Fibroblast of lung (primary cell): ENCODE data around the gene LIN37. TPM values are rescaled to one million over a fixed set of nuclear protein-coding genes. Genes with fewer than 3 reads are reported as not detected.

Source experiments
- DNase-seq, 2 donors: peaks; one replicate each; pipeline versions ENCODE4 v3.0.0 to v3.0.0-alpha.2; 2010; ENCODE audit warnings: low read depth in 2 of 2
- H2AFZ ChIP-seq: 2 replicates; pipeline ENCODE4 v1.5.1; 2012; ENCODE audit warnings: low read length, control low read depth, inconsistent platforms
- H3K27ac ChIP-seq: 2 replicates; pipeline ENCODE4 v1.5.1; 2011; ENCODE audit warnings: low read length, control low read depth; ENCODE audit not compliant: insufficient read depth
- H3K27me3 ChIP-seq: 2 replicates; pipeline ENCODE4 v1.5.1; 2011; ENCODE audit warnings: mild to moderate bottlenecking, low read length; ENCODE audit not compliant: control insufficient read depth, insufficient read depth
- H3K36me3 ChIP-seq: 2 replicates; pipeline ENCODE4 v1.5.1; 2011; ENCODE audit warnings: low read length; ENCODE audit not compliant: control insufficient read depth, insufficient read depth
- H3K4me1 ChIP-seq: 2 replicates; pipeline ENCODE4 v1.5.1; 2011; ENCODE audit warnings: low read length; ENCODE audit not compliant: control insufficient read depth, insufficient read depth; ENCODE audit errors: extremely low read depth
- H3K4me2 ChIP-seq: 2 replicates; pipeline ENCODE4 v1.5.1; 2011; ENCODE audit warnings: low read length, control low read depth; ENCODE audit not compliant: insufficient read depth; ENCODE audit errors: extremely low read depth
- H3K4me3 ChIP-seq, 4 experiments: fragments of 200-600 bp in 1 of 4; sonication (generic) in 1 of 4; replicated peaks in 1 of 4; 2 replicates each; pipeline ENCODE4 v1.5.1; 2011 to 2016; ENCODE audit warnings: low read length in 4 of 4, low read depth in 3 of 4, mild to moderate bottlenecking in 3 of 4, control low read depth in 2 of 4, inconsistent platforms in 1 of 4, mixed read lengths in 1 of 4; ENCODE audit not compliant: insufficient read depth in 1 of 4; ENCODE audit errors: control extremely low read depth in 1 of 4
- H3K79me2 ChIP-seq: 2 replicates; pipeline ENCODE4 v1.5.1; 2012; ENCODE audit warnings: mild to moderate bottlenecking, low read length, inconsistent platforms; ENCODE audit not compliant: control insufficient read depth, insufficient read depth
- H3K9ac ChIP-seq: 2 replicates; pipeline ENCODE4 v1.5.1; 2011; ENCODE audit warnings: mild to moderate bottlenecking, low read length, control low read depth; ENCODE audit not compliant: insufficient read depth
- H3K9me3 ChIP-seq: 2 replicates; pipeline ENCODE4 v1.5.1; 2012; ENCODE audit warnings: low read depth, low read length; ENCODE audit not compliant: control insufficient read depth, insufficient read depth
- H4K20me1 ChIP-seq: 2 replicates; pipeline ENCODE4 v1.5.1; 2011; ENCODE audit warnings: low read length; ENCODE audit not compliant: control insufficient read depth, insufficient read depth; ENCODE audit errors: extremely low read depth
- EZH2 ChIP-seq: IDR thresholded peaks from 2 replicates; pipeline ENCODE4 v1.5.1; 2012; ENCODE audit warnings: low read length, control low read depth, mild to moderate bottlenecking; ENCODE audit errors: missing control alignments
- polyA plus RNA-seq, 2 donors: library from polyadenylated mRNA; depleted of rRNA in 1 of 2; stranded (reverse) in 1 of 2; unstranded in 1 of 2; fragments of >200 nt; gene quantifications; 2 replicates each; pipeline ENCODE4 v1.2.1, GENCODE V29; 2011 to 2012; ENCODE audit warnings: missing spikeins in 1 of 2
- total RNA-seq: library from RNA; depleted of rRNA; stranded (reverse); fragments of >200 nt; gene quantifications from 2 replicates; pipeline ENCODE4 v1.2.1, GENCODE V29; 2014
- TF ChIP-seq, protein P1 (sequence below), 2 donors: IDR thresholded peaks in 1 of 2; conservative IDR thresholded peaks in 1 of 2; 1 replicate in 1 of 2; 2 replicates in 1 of 2; pipeline ENCODE4 v1.5.1; 2011 to 2012; ENCODE audit warnings: low read length in 2 of 2, control low read depth in 1 of 2, inconsistent platforms in 1 of 2, low read depth in 1 of 2, mild to moderate bottlenecking in 1 of 2

The LIN37 gene
- total and polyA plus RNA-seq, 2 donors (not counting 1 experiment from before 2014, with no cell fraction given), result 6.4 to 10.3 TPM

DNA sequence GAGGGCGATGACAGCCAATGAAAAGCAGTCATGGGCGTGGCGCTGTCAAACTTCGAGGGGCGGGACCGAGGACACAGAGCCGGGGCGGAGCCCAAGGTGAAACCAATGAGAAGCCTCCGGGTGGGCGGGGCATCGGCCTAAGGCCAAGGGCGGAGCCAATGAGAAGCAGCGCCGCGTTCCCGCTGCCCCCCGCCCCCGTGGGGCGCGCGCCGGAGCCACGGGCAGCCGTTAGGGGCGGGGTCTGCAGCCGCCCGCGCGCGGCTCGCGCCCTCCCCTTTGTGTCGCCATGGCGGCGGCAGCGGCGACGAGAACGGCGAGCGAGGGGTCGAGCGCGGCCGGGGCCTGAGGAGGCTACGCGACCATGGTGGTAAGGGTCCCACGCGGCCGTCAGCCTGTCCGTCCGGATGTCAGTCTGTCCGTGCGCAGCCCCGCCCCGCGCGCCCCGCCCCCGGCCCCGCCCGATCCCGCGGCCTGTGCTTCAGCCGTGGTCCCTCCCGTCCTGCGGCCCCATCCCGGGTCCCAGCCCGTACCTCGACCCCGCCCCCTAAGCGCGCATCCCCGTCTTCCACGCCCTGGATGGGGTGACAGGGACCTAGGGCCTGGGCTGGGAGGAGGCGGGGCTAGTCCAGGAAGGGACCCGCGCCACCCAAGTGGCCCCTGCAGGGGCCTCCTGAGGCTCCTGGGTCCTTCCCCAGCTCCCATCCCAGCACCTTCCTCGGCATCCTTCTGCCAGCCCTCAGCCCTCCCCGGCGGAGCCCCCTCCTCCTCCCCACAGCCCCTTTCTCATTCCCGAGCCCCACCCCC lies 27.1 kb downstream of the LIN37 start, which contains the start of gene ARHGAP33:
TSS of gene ARHGAP33 (plus strand) at position 267 of the 804 bp plus-strand sequence. CDS start at position 362, 95 bp downstream.
- Histone ChIP-seq H3K27ac (peak within 1 kb of the TSS; percentile 20), H2AFZ (peak within 1 kb of the TSS; percentile 58)

DNA sequence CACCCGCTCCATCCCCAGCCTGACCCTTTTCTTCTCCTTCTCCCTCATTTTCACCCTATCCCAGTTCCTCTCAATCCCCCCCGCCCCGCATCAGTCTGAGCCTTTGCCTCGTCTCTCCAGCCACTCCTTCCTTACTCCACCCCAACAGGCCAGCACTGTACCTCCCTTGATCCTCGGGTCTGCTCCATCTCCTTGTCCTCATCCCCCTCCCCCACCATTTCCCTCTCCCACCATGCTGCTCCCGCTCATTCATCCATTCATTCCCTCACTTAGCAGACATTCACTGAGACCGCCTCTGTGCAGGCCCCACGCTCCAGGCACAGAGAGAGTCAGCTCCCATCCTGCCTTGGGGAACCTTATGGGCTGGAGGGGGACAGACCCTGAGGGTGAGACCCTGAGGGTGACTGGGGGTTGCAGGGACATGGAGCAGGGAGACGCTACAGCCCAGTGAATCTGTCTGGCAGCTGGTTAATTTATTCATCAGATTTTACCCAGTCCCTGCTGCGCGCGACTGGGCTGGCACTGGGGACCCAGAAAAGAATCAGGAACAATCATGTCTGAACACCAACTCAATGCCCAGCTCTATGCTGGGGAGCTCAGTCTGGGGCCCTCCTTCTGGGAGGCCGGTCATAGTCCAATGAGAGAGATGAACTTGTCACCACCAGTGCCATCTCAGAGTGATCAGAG lies 27.9 kb downstream of the LIN37 start:
- H3K79me2 ChIP-seq, result peaks cover 3% of the 10 kb centered on the region
- H3K4me3 ChIP-seq, result peak overlapping the region; percentile 43 to 72 (median 62)
- no peak for DNase-seq
- H3K4me1 ChIP-seq, result peaks cover 4% of the 10 kb centered on the region
- H3K36me3 ChIP-seq, result no peaks in the 10 kb centered on the region
- no peaks in the 10 kb centered on the region for H4K20me1 ChIP-seq
- H3K9ac ChIP-seq, result no peak overlapping the region
- no peak for TF ChIP-seq EZH2
- H2AFZ ChIP-seq, result peak overlapping the region; percentile 7
- H3K4me2 ChIP-seq, result peak overlapping the region; percentile 80
- H3K27ac ChIP-seq, result no peak overlapping the region
- H3K27me3 ChIP-seq, result no peaks in the 10 kb centered on the region
- no peaks in the 10 kb centered on the region for H3K9me3 ChIP-seq

More for the DNA sequence above, 27.1 kb downstream of the LIN37 start, which contains the start of gene ARHGAP33:
- peak within 1 kb of the TSS; percentile 53 to 72 (median 62) for H3K4me3 ChIP-seq
- no peaks in the 10 kb centered on the region for H3K9me3 ChIP-seq
- DNase-seq, result peak; percentile 90 to 93
- H3K9ac ChIP-seq, result peak within 1 kb of the TSS; percentile 60
- H3K27me3 ChIP-seq, result no peaks in the 10 kb centered on the region
- peaks cover 4% of the 10 kb centered on the region for H3K4me1 ChIP-seq
- no peaks in the 10 kb centered on the region for H4K20me1 ChIP-seq
- peaks cover 3% of the 10 kb centered on the region for H3K79me2 ChIP-seq
- no peaks in the 10 kb centered on the region for H3K36me3 ChIP-seq
- no peak for TF ChIP-seq EZH2
- TF ChIP-seq, protein P1, sequence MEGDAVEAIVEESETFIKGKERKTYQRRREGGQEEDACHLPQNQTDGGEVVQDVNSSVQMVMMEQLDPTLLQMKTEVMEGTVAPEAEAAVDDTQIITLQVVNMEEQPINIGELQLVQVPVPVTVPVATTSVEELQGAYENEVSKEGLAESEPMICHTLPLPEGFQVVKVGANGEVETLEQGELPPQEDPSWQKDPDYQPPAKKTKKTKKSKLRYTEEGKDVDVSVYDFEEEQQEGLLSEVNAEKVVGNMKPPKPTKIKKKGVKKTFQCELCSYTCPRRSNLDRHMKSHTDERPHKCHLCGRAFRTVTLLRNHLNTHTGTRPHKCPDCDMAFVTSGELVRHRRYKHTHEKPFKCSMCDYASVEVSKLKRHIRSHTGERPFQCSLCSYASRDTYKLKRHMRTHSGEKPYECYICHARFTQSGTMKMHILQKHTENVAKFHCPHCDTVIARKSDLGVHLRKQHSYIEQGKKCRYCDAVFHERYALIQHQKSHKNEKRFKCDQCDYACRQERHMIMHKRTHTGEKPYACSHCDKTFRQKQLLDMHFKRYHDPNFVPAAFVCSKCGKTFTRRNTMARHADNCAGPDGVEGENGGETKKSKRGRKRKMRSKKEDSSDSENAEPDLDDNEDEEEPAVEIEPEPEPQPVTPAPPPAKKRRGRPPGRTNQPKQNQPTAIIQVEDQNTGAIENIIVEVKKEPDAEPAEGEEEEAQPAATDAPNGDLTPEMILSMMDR (conservative IDR thresholded peaks at IDR 0.05 in 1 of 2, IDR thresholded peaks at IDR 0.05 in 1 of 2; ENCODE audit: low read depth in 1 of 2, low read length in 2 of 2), result no peak
- peak within 1 kb of the TSS; percentile 80 for H3K4me2 ChIP-seq

DNA sequence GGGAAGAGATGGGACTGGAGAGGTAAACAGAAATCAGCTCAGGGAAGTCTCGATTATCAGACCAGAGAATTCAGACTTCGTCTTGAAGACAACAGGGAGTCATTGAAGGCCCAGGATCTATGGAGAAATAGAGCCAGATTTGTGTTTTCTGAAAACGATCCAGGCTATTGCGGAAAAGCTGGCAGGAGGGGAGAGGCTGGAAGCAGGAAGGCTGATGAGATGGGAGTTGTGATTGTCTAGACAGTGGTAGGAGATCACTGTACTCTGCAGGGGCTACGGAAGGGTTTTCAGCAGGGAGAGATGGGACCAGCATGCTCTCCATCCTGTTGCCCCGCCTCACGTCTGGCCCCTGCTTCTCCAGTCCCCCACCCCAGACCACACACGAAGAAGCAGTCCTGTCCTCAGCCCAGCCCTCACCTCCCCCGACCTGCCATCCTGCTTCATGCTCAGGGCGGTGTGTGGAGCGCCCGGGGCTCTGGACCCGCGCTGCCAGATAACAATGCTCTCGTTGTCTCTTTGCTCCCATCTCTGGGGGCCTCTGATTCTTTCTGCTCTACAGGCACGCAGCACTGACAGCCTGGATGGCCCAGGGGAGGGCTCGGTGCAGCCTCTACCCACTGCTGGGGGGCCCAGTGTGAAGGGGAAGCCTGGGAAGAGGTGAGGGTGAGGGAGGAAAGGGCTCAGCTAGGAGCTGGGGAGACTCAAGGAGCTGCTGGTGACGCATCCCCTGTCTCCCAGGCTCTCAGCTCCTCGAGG lies 28.9 kb downstream of the LIN37 start:
- Histone ChIP-seq H2AFZ (no peak overlapping the region), H3K36me3 (peaks cover 4% of the 10 kb centered on the region), H3K4me1 (peaks cover 4% of the 10 kb centered on the region), H3K79me2 (peaks cover 3% of the 10 kb centered on the region), H3K9ac (no peak overlapping the region), H3K4me2 (no peak overlapping the region), H4K20me1 (no peaks in the 10 kb centered on the region), H3K27ac (no peak overlapping the region), H3K27me3 (no peaks in the 10 kb centered on the region), H3K4me3 (no peak overlapping the region), H3K9me3 (no peaks in the 10 kb centered on the region)
- DNase-seq, result no peak
- no peak for TF ChIP-seq EZH2
- TF ChIP-seq, protein P1 (conservative IDR thresholded peaks at IDR 0.05 in 1 of 2, IDR thresholded peaks at IDR 0.05 in 1 of 2; ENCODE audit: low read depth in 1 of 2, low read length in 2 of 2), result no peak
